GM18511 (cell line): ENCODE results near the gene RAB1B.
"Not testable (repeated sequence)": the region's sequence is repeated elsewhere in the genome, so short reads cannot be mapped to it uniquely, and the experiment has no call there.

ENCODE experiments used
- ATAC-seq: cut with Tn5 transposase; IDR thresholded peaks from one replicate; pipeline ENCODE4 v1.9.1; 2021; ENCODE audit warnings: mild to moderate bottlenecking, moderate library complexity; ENCODE audit not compliant: unreplicated experiment

Gene RAB1B

GRCh38 chr11:66317723-66318599 is 49.5 kb downstream of the RAB1B start:
- no peak for ATAC-seq

GRCh38 chr11:66318600-66318970 is 50.1 kb downstream of the RAB1B start:
- ATAC-seq = no peak

- not testable (repeated sequence) for ATAC-seq
These were observed 51.9 kb downstream of the RAB1B start for GRCh38 chr11:66320289-66320688.

GRCh38 chr11:66320748-66321147 is 52.3 kb downstream of the RAB1B start:
- ATAC-seq = not testable (repeated sequence)

- no peak for ATAC-seq
These were observed 53.2 kb downstream of the RAB1B start for GRCh38 chr11:66321606-66322005.

DNA sequence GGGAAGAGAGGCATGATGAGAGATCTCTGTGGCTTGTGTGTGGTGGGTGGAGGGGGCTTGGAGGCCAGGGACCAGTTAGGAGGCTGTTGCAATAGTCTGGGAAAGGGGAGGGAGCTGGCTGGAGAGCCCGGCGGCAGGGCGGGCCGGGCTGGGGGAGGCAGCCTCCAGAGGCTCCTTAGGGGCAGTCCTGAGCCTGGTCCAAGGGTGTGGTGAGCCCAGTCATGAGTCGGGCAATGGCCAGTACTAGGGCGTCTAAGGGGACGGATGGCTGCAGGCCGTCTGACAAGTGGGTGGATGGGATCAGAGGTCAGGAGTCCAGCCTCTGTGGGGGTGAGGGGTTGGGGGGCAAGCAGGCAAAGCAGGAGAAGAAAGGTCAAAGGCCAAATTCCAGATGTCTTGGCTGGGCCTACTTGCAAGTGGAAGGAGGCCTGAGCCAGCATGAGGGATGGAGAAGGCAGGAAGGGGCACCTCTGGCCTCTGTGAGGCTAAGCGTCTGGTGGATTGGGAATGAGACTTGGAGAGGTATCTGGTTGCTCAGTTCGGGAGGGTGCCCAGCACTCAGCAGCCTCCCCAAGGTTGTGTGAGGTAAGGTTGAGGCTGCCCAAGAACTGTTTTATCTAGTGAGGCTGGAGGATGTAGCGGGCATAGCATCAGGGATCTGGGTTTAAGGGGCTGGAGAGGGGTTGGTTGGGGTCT is 54.4 kb downstream of the RAB1B start:
- ATAC-seq = no peak

DNA sequence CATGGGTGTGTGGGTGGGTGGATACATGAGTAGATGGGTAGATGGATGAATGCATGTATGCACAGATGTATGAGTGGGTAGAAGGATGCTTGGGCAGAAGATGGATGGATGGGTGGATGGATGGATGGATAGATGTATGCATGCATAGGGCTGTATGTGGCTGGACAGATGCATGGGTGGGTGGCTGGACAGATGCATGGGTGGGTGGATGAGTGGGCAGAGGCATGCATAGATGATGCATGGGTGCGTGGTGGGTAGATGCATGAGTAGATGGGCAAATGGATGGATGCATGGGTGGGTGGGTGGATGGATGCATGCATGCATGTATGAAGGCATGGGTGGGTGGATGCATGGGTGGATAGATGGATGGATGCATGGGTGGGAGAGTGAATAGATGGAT is 55.2 kb downstream of the RAB1B start:
- no peak for ATAC-seq

DNA sequence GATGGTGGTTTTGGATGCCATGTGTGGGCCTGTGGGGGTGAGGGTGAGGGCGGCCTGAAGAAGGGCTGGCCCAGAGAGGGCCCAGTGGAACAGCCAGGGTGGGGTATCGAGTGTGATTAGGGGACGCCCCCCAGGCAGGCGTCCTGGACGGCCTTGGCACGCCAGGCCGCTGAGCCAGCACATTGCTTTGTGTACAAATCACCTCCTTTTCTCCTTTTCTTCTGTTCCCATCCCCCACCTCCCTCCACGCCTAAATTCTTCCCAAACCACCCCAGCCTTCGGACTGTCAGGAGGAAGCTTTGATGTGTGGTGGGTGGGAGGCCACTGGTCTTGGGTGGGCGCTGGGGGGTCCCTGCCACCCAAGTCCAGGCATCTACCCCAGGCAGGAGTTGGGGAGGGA is 56.2 kb downstream of the RAB1B start:
- ATAC-seq = no peak

DNA sequence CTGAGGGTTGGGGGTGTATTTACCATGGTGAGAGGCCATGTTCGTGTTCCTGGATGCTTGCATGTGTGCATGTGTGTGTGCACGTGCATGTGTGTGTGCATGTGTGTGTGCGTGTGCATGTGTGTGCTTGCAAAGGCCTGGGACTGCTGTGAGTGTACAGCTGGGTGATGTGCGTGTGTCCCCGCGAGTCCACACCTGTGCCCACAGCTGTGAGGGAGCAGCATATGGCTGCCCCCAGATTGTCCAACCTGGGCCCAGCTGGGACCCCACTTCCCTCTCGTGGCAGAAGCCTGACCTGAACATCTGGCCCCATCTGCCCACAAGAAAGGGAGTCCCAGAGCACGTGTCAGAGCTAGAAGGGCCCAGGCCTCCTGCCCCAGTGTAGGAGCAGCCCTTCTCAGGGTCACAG is 56.8 kb downstream of the RAB1B start:
- no peak for ATAC-seq

GRCh38 chr11:66326261-66327111 is 58.0 kb downstream of the RAB1B start:
- ATAC-seq = no peak
